NB4 (cell line): ENCODE measurements around the gene TCF19.
A peak's percentile ranks its signal among the peaks of the same experiment; 100 is the strongest.

Experiments
- DNase-seq: peaks from one replicate; pipeline ENCODE4 v3.0.0; 2010; ENCODE audit warnings: low read depth
- H3K4me3 ChIP-seq: one replicate; pipeline ENCODE4 v1.5.1; 2011; ENCODE audit warnings: mild to moderate bottlenecking, low read depth, low read length, moderate library complexity
- CTCF ChIP-seq: IDR thresholded peaks from one replicate; pipeline ENCODE4 v1.5.1; 2012; ENCODE audit warnings: low read depth, low read length
- MYC ChIP-seq: IDR thresholded peaks from 2 replicates; pipeline ENCODE4 v1.6.1; 2011; ENCODE audit warnings: low read depth, low read length
- POLR2A ChIP-seq: IDR thresholded peaks from 2 replicates; pipeline ENCODE4 v1.6.1; 2011; ENCODE audit warnings: mild to moderate bottlenecking; ENCODE audit not compliant: insufficient read length; ENCODE audit errors: extremely low read depth
- TF ChIP-seq, protein P1 (sequence below): IDR thresholded peaks from 2 replicates; pipeline ENCODE4 v1.6.1; 2011; ENCODE audit warnings: low read depth, low read length

Gene TCF19, protein sequence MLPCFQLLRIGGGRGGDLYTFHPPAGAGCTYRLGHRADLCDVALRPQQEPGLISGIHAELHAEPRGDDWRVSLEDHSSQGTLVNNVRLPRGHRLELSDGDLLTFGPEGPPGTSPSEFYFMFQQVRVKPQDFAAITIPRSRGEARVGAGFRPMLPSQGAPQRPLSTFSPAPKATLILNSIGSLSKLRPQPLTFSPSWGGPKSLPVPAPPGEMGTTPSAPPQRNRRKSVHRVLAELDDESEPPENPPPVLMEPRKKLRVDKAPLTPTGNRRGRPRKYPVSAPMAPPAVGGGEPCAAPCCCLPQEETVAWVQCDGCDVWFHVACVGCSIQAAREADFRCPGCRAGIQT

GRCh38 chr6:31158140-31158862 lies at the start of gene TCF19:
Gene TCF19, plus strand, starts transcription at chr6:31158589. Its CDS starts 881 bp downstream, at chr6:31159470.
- DNase-seq: peak; percentile 99
- peak within 1 kb of the TSS; percentile 93 for H3K4me3 ChIP-seq
- TF ChIP-seq POLR2A (peak; percentile 28), MYC (no peak), CTCF (no peak)
- TF ChIP-seq, protein P1, sequence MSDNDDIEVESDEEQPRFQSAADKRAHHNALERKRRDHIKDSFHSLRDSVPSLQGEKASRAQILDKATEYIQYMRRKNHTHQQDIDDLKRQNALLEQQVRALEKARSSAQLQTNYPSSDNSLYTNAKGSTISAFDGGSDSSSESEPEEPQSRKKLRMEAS: no peak

GRCh38 chr6:31110825-31111582 lies 47.4 kb upstream of the TCF19 start:
- no peak for DNase-seq
- no peak overlapping the region for H3K4me3 ChIP-seq
- TF ChIP-seq, protein P1: no peak

- DNase-seq: no peak
- TF ChIP-seq MYC (no peak), CTCF (no peak), POLR2A (no peak)
- TF ChIP-seq, protein P1: no peak
- no peak overlapping the region for H3K4me3 ChIP-seq
Measured at GRCh38 chr6:31111712-31112111, 46.7 kb upstream of the TCF19 start.

GRCh38 chr6:31112478-31112877 lies 45.9 kb upstream of the TCF19 start, which contains the start of gene C6orf15:
Gene C6orf15, minus strand, starts transcription at chr6:31112575. Its CDS starts 20 bp downstream, at chr6:31112555.
- no peak within 1 kb of the TSS for H3K4me3 ChIP-seq
- DNase-seq: no peak
- TF ChIP-seq MYC: no peak
- no peak for TF ChIP-seq POLR2A
- TF ChIP-seq, protein P1: no peak
- no peak for TF ChIP-seq CTCF

DNA sequence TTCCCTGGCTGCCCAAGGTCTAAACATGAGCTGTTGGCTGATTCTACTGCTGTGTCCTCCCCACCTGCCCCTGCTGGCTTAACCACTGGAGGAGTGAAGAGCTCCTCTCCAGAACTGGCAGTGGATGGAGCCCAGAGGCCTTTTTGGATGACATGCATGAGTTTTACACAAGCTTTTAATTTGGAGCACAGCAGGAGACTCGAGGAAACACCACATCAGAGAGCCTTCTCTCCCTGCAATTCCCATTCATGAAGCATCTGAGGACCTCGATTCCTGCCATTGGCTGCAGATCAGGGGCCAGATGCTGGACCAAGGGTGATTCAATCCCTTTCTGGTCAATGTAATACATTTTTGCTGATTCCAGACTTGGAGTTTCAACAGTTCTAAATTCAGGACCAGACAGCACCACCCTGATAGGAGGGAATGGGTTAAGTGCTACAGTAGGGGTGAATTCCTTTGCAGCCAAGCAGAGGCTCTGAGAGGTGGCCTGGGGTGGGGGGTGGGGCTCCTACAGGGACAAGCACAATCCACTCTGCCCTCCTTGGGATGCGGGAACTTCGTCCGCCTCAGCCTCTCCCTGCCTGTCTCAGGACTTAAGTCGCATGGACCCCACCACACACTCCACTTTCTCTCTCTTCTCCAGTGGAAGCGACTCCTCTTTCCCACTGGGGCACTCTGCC lies 44.4 kb upstream of the TCF19 start:
- TF ChIP-seq MYC (no peak), POLR2A (no peak), CTCF (no peak)
- TF ChIP-seq, protein P1: no peak
- H3K4me3 ChIP-seq: no peak overlapping the region
- no peak for DNase-seq
